Measurements from ENCODE around the gene AOX1. TPM values are rescaled to one million over a fixed set of nuclear protein-coding genes. Genes with fewer than 3 reads are reported as not detected.

The AOX1 gene
- total and polyA plus RNA-seq, 2 donors (not counting 1 experiment from before 2014, with no cell fraction given) = 0.18 TPM; not detected in 1

DNA sequence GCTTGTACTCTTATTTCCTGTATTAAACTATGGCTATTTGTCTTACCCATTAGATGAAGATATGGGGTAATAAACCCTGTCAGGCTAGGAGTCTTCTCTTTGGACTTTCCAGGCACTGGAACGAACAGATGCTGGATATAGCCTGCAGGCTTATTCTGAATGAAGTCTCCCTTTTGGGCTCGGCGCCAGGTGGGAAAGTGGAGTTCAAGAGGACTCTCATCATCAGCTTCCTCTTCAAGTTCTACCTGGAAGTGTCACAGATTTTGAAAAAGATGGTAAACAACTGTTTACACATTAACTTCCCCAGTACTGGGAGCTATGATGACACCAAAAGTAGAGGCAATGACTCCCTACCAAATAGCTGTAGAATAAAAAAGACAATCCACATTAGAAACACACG lies 27.9 kb downstream of the AOX1 start:
- H3K27ac ChIP-seq (ENCODE audit: low read length in 2 of 2) = no peak overlapping the region
- H3K79me2 ChIP-seq (ENCODE audit: control insufficient read depth, insufficient read depth, low read length) = no peaks in the 10 kb centered on the region
- no peaks in the 10 kb centered on the region for H3K27me3 ChIP-seq (replicated peaks in 1 of 4; ENCODE audit: control extremely low read depth in 1 of 4, control insufficient read depth in 3 of 4, insufficient read depth in 4 of 4, low read length in 3 of 4)
- H3K36me3 ChIP-seq (replicated peaks in 1 of 2; ENCODE audit: control extremely low read depth in 1 of 2, control insufficient read depth in 1 of 2, extremely low read depth in 1 of 2, insufficient read depth in 2 of 2, low read length in 1 of 2) = no peaks in the 10 kb centered on the region
- peaks cover 0 to 5% of the 10 kb centered on the region in 2 donors for H3K4me1 ChIP-seq (ENCODE audit: control insufficient read depth in 2 of 2, insufficient read depth in 2 of 2, low read length in 2 of 2)
- H3K9ac ChIP-seq (ENCODE audit: low read length) = no peak overlapping the region
- DNase-seq (no peak), ATAC-seq (ENCODE audit: low read depth) (no peak)
- Mint-ChIP-seq H3K9me3 (ENCODE audit: insufficient read depth) (no peaks in the 10 kb centered on the region), H3K4me3 (no peak overlapping the region), H3K4me1 (peaks cover 17% of the 10 kb centered on the region), H3K27me3 (peaks cover 21% of the 10 kb centered on the region), H3K27ac (no peak overlapping the region)
- H3K4me2 ChIP-seq (replicated peaks; ENCODE audit: low read depth, low read length, poor library complexity, severe bottlenecking) = no peak overlapping the region
- ChIA-PET CTCF (no interaction called here), POLR2A (no interaction called here)
- no peak overlapping the region for H3K4me3 ChIP-seq (ENCODE audit: control extremely low read depth in 1 of 5, extremely low read depth in 1 of 5, insufficient read depth in 1 of 5, low read depth in 2 of 5, low read length in 4 of 5)
- no peaks in the 10 kb centered on the region for H4K20me1 ChIP-seq (ENCODE audit: control insufficient read depth, insufficient read depth, low read length, poor library complexity, severe bottlenecking)
- WGBS (ENCODE audit: insufficient coverage) = 86% methylated on average over 1 of the region's 4 CpGs
- no peaks in the 10 kb centered on the region for H3K9me3 ChIP-seq (ENCODE audit: control extremely low read depth in 1 of 3, control insufficient read depth in 2 of 3, insufficient read depth in 1 of 3, low read length in 2 of 3)
- intact Hi-C loops (cut with micrococcal nuclease) = no loop called here
- no peak for TF ChIP-seq EZH2 (IDR thresholded peaks at IDR 0.05; ENCODE audit: borderline replicate concordance, insufficient read depth, low read depth, low read length, poor library complexity, severe bottlenecking)
- TF ChIP-seq, protein P1, sequence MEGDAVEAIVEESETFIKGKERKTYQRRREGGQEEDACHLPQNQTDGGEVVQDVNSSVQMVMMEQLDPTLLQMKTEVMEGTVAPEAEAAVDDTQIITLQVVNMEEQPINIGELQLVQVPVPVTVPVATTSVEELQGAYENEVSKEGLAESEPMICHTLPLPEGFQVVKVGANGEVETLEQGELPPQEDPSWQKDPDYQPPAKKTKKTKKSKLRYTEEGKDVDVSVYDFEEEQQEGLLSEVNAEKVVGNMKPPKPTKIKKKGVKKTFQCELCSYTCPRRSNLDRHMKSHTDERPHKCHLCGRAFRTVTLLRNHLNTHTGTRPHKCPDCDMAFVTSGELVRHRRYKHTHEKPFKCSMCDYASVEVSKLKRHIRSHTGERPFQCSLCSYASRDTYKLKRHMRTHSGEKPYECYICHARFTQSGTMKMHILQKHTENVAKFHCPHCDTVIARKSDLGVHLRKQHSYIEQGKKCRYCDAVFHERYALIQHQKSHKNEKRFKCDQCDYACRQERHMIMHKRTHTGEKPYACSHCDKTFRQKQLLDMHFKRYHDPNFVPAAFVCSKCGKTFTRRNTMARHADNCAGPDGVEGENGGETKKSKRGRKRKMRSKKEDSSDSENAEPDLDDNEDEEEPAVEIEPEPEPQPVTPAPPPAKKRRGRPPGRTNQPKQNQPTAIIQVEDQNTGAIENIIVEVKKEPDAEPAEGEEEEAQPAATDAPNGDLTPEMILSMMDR (IDR thresholded peaks at IDR 0.05) = no peak
- no peak overlapping the region for H2AFZ ChIP-seq (ENCODE audit: insufficient read depth, low read depth, low read length, poor library complexity, severe bottlenecking)

DNA sequence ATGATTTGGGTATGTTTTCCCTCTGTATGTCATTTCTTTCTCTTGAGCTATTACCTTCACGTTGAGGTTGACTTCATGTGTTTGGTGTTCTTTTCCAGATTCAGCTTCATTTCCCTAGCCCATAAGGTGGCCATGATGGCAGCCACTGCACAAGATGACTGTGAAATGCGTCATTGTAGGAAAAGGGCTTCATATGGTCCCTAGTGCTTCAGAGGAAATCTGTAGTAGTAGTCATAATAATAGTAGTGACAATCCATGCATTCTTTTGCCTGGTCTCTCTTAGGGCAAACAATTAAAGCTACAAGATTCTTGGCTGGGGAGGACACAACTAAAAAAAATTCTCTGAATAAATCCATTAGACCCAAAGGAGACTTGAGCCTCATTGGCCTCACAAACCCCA lies 28.4 kb downstream of the AOX1 start:
- POLR2A ChIA-PET = no interaction called here

More for the DNA sequence above, 28.4 kb downstream of the AOX1 start:
- Histone ChIP-seq H4K20me1 (ENCODE audit: control insufficient read depth, insufficient read depth, low read length, poor library complexity, severe bottlenecking) (no peaks in the 10 kb centered on the region), H3K9me3 (ENCODE audit: control extremely low read depth in 1 of 3, control insufficient read depth in 2 of 3, insufficient read depth in 1 of 3, low read length in 2 of 3) (no peaks in the 10 kb centered on the region), H3K4me3 (ENCODE audit: control extremely low read depth in 1 of 5, extremely low read depth in 1 of 5, insufficient read depth in 1 of 5, low read depth in 2 of 5, low read length in 4 of 5) (no peak overlapping the region), H3K27me3 (replicated peaks in 1 of 4; ENCODE audit: control extremely low read depth in 1 of 4, control insufficient read depth in 3 of 4, insufficient read depth in 4 of 4, low read length in 3 of 4) (no peaks in the 10 kb centered on the region), H3K9ac (ENCODE audit: low read length) (no peak overlapping the region), H2AFZ (ENCODE audit: insufficient read depth, low read depth, low read length, poor library complexity, severe bottlenecking) (no peak overlapping the region), H3K4me2 (replicated peaks; ENCODE audit: low read depth, low read length, poor library complexity, severe bottlenecking) (no peak overlapping the region), H3K36me3 (replicated peaks in 1 of 2; ENCODE audit: control extremely low read depth in 1 of 2, control insufficient read depth in 1 of 2, extremely low read depth in 1 of 2, insufficient read depth in 2 of 2, low read length in 1 of 2) (no peaks in the 10 kb centered on the region), H3K79me2 (ENCODE audit: control insufficient read depth, insufficient read depth, low read length) (no peaks in the 10 kb centered on the region), H3K27ac (ENCODE audit: low read length in 2 of 2) (no peak overlapping the region), H3K4me1 (ENCODE audit: control insufficient read depth in 2 of 2, insufficient read depth in 2 of 2, low read length in 2 of 2) (peaks cover 0 to 5% of the 10 kb centered on the region in 2 donors)
- Mint-ChIP-seq H3K4me1 (peaks cover 17% of the 10 kb centered on the region), H3K27ac (no peak overlapping the region), H3K27me3 (peaks cover 21% of the 10 kb centered on the region), H3K9me3 (ENCODE audit: insufficient read depth) (no peaks in the 10 kb centered on the region), H3K4me3 (no peak overlapping the region)
- WGBS (ENCODE audit: insufficient coverage) = 60% methylated on average over 1 of the region's 2 CpGs
- no peak for TF ChIP-seq EZH2 (IDR thresholded peaks at IDR 0.05; ENCODE audit: borderline replicate concordance, insufficient read depth, low read depth, low read length, poor library complexity, severe bottlenecking)
- TF ChIP-seq, protein P1 (IDR thresholded peaks at IDR 0.05) = no peak
- intact Hi-C loops (cut with micrococcal nuclease) = no loop called here
- ATAC-seq (ENCODE audit: low read depth) (no peak), DNase-seq (no peak)
- CTCF ChIA-PET = no interaction called here

All from B cell (primary cell).